K562 (cell line): ENCODE measurements around the gene DCAF6. TPM values are rescaled to one million over a fixed set of nuclear protein-coding genes. Genes with fewer than 3 reads are reported as not detected.
A peak's percentile ranks its signal among the peaks of the same experiment; 100 is the strongest.

Experiments
- ATAC-seq: fragments of 200-7000 bp; cut with Tn5 transposase; 3 replicates; pipeline ENCODE4 v1.9.1; 2020; ENCODE audit warnings: moderate library complexity
- BruUV-seq: library from RNA; stranded (reverse); fragments of 400-500 nt; replicated peaks from 2 replicates; lab custom pipeline; 2021; lab: Mats Ljungman, UMichigan
- CTCF ChIA-PET: fragments of 300-600 bp; formaldehyde crosslinking; extraction: SDS; loops from one replicate; lab custom pipeline; 2021; ENCODE audit warnings: low intra/inter-chr PET ratio; lab: Yijun Ruan, JAX
- POLR2A ChIA-PET: fragments of 300-600, 350-650 bp; sonication (Branson Sonifier 250); formaldehyde crosslinking; extraction: SDS; loops from one replicate; lab custom pipeline; 2021; ENCODE audit warnings: antibody characterized with exemption, inconsistent platforms; lab: Yijun Ruan, JAX
- DNase-seq, 4 experiments: peaks; one replicate each; pipeline versions ENCODE4 v3.0.0 to v3.0.0-alpha.2; 2011 to 2018; ENCODE audit warnings: low spot score in 3 of 4, mixed read lengths in 3 of 4; ENCODE audit errors: extremely low read depth in 1 of 4
- FAIRE-seq: peaks from 2 replicates; lab custom pipeline; 2011; peaks lifted over from hg19 to GRCh38; lab: Jason Lieb, UNC
- H2AFZ ChIP-seq: 2 replicates; pipeline ENCODE4 v1.6.0; 2011; ENCODE audit warnings: low read depth, low read length, control low read depth, inconsistent platforms
- H3K27ac ChIP-seq: fragments of 200-600 bp; 3 replicates; pipeline ENCODE4 v1.8.0; 2011; ENCODE audit warnings: low read depth, mild to moderate bottlenecking, control low read depth, inconsistent platforms, low read length, moderate library complexity, mixed read lengths; ENCODE audit errors: extremely low read depth
- H3K27me3 ChIP-seq, 2 experiments: fragments of 300-600 bp in 1 of 2; 2 replicates in 1 of 2; 3 replicates in 1 of 2; pipeline versions ENCODE4 v1.6.0 to v1.8.0; 2011; ENCODE audit warnings: inconsistent platforms in 2 of 2, low read length in 2 of 2, mild to moderate bottlenecking in 1 of 2, mixed read lengths in 1 of 2, moderate library complexity in 1 of 2; ENCODE audit not compliant: control insufficient read depth in 2 of 2, insufficient read depth in 2 of 2
- H3K36me3 ChIP-seq: fragments of 300-600 bp; 3 replicates; pipeline ENCODE4 v1.8.0; 2011; ENCODE audit warnings: mild to moderate bottlenecking, low read length, inconsistent platforms; ENCODE audit not compliant: control insufficient read depth, insufficient read depth
- H3K4me1 ChIP-seq, 2 experiments: fragments of 200-600 bp in 1 of 2; replicated peaks in 1 of 2; 2 replicates in 1 of 2; 3 replicates in 1 of 2; pipeline versions ENCODE4 v1.5.1 to v1.8.0; 2011; ENCODE audit warnings: inconsistent platforms in 2 of 2, low read length in 2 of 2, mild to moderate bottlenecking in 1 of 2, mixed read lengths in 1 of 2, moderate library complexity in 1 of 2; ENCODE audit not compliant: control insufficient read depth in 2 of 2, insufficient read depth in 2 of 2
- H3K4me2 ChIP-seq: 2 replicates; pipeline ENCODE4 v1.6.1; 2011; ENCODE audit warnings: low read length, control low read depth, inconsistent platforms, mixed read lengths; ENCODE audit not compliant: insufficient read depth
- H3K4me3 ChIP-seq: fragments of 200-600 bp; sonication (generic), shearing (Covaris generic); 2 replicates; pipeline ENCODE4 v1.5.1; 2016; ENCODE audit warnings: control low read depth, inconsistent platforms
- H3K79me2 ChIP-seq: fragments of 200-600 bp; 3 replicates; pipeline ENCODE4 v1.8.0; 2011; ENCODE audit warnings: low read length, inconsistent platforms; ENCODE audit not compliant: control insufficient read depth, insufficient read depth
- H3K9ac ChIP-seq, 2 experiments: 2 replicates each; pipeline versions ENCODE4 v1.6.0 to v1.6.1; 2011; ENCODE audit warnings: low read depth in 2 of 2, low read length in 2 of 2, control low read depth in 1 of 2, inconsistent platforms in 1 of 2, mild to moderate bottlenecking in 1 of 2, mixed read lengths in 1 of 2; ENCODE audit not compliant: insufficient read depth in 1 of 2
- H3K9me1 ChIP-seq: one replicate; pipeline ENCODE4 v1.6.0; 2011; ENCODE audit warnings: inconsistent platforms, mild to moderate bottlenecking, low read length, moderate library complexity; ENCODE audit not compliant: control insufficient read depth, insufficient read depth
- H3K9me3 ChIP-seq: replicated peaks from 2 replicates; pipeline ENCODE4 v1.5.1; 2011; ENCODE audit warnings: low read depth, low read length, inconsistent platforms; ENCODE audit not compliant: control insufficient read depth, insufficient read depth
- H4K20me1 ChIP-seq: replicated peaks from 2 replicates; pipeline ENCODE4 v1.6.1; 2011; ENCODE audit warnings: low read length, inconsistent platforms, mixed read lengths; ENCODE audit not compliant: control insufficient read depth, insufficient read depth
- FUS ChIP-seq: fragments of 200-400 bp; formaldehyde crosslinking; optimal IDR thresholded peaks from 2 replicates; pipeline ENCODE3; 2017; ENCODE audit warnings: low read depth, low read length
- HMGN3 ChIP-seq: IDR thresholded peaks from 2 replicates; pipeline ENCODE4 v1.6.1; 2011; ENCODE audit warnings: borderline replicate concordance, low read depth, mild to moderate bottlenecking, mixed read lengths, low read length; ENCODE audit not compliant: insufficient read length; ENCODE audit errors: extremely low read depth
- HNRNPUL1 ChIP-seq: fragments of 200-400 bp; formaldehyde crosslinking; IDR thresholded peaks from 2 replicates; pipeline ENCODE4 v1.6.1; 2017; ENCODE audit warnings: low read length
- MITF ChIP-seq: IDR thresholded peaks from 2 replicates; pipeline ENCODE4 v1.6.1; 2014; ENCODE audit warnings: antibody characterized with exemption
- PHTF2 ChIP-seq: fragments of 250-450 bp; sonication (Bioruptor Pico); IDR thresholded peaks from 2 replicates; pipeline ENCODE4 v1.5.0; 2021; ENCODE audit warnings: mild to moderate bottlenecking
- POLR2AphosphoS2 ChIP-seq: IDR thresholded peaks from 2 replicates; pipeline ENCODE4 v1.6.1; 2012; ENCODE audit warnings: low read length, improper control_type of control experiment
- TEAD4 ChIP-seq, 2 experiments: sonication (generic) in 1 of 2; formaldehyde crosslinking in 1 of 2; IDR thresholded peaks; 2 replicates each; pipeline versions ENCODE4 v1.6.1 to v1.8.0; 2012 to 2022; ENCODE audit warnings: borderline replicate concordance in 1 of 2, inconsistent platforms in 1 of 2, low read length in 1 of 2, mild to moderate bottlenecking in 1 of 2, missing genetic modification reagents in 1 of 2
- TRIM25 ChIP-seq: fragments of 450-650 bp; IDR thresholded peaks from 2 replicates; pipeline ENCODE4 v1.7.0; 2016; ENCODE audit warnings: borderline replicate concordance
- YBX1 ChIP-seq: fragments of 450-650 bp; IDR thresholded peaks from 2 replicates; pipeline ENCODE4 v1.7.1; 2016; ENCODE audit warnings: mild to moderate bottlenecking
- ZEB2 ChIP-seq: fragments of 450-650 bp; IDR thresholded peaks from 2 replicates; pipeline ENCODE4 v1.6.1; 2016
- ZNF785 ChIP-seq: fragments of 250-450 bp; sonication (Bioruptor Pico); IDR thresholded peaks from 2 replicates; pipeline ENCODE4 v1.4.0; 2020; ENCODE audit warnings: mild to moderate bottlenecking
- WGBS: fragments of 100-300 bp; shearing (Covaris generic); methylation state at CpG from one replicate; pipeline ENCODE4 v1.1.6; 2016; ENCODE audit warnings: low coverage, mixed read lengths; ENCODE audit not compliant: insufficient coverage; ENCODE audit errors: missing lambda C conversion rate; 5-methylcytosine and 5-hydroxymethylcytosine counted together
- in situ Hi-C: fragments of 300-500 bp; cut with MboI; formaldehyde crosslinking; loops from 4 replicates; pipeline ENCODE4 v1.15.0; 2018; ENCODE audit warnings: inconsistent platforms, mixed read lengths
- intact Hi-C: fragments of 100-400 bp; cut with micrococcal nuclease; formaldehyde crosslinking; loops from 2 replicates; pipeline ENCODE4 v1.14.2; 2022
- polyA plus RNA-seq, 8 experiments: library from polyadenylated mRNA; depleted of rRNA in 4 of 8; stranded (reverse) in 5 of 8; unstranded in 3 of 8; fragments of >200 nt; fragmentation: Nextera tagmentation in 2 of 8; fragmentation: Illumina TruSeq in 1 of 8; extraction: Ambion mirVana in 2 of 8; extraction: Trizol in 1 of 8; gene quantifications; 2 replicates each; pipeline versions ENCODE4 v1.2.1 to v1.2.3, GENCODE V29; 2011 to 2014; ENCODE audit warnings: inconsistent platforms in 1 of 8, missing spikeins in 1 of 8
- total RNA-seq, 7 experiments: library from RNA; depleted of rRNA in 6 of 7; stranded (reverse); fragments of >200 nt in 6 of 7; fragmentation: Illumina TruSeq in 2 of 7; extraction: Trizol in 2 of 7; gene quantifications; 2 replicates each; pipeline versions ENCODE4 v1.2.1 to v1.2.3, GENCODE V29; 2011 to 2021; ENCODE audit warnings: low replicate concordance in 1 of 7
- TF ChIP-seq, protein P1 (sequence below): fragments of 250-450 bp; sonication (Bioruptor Pico); IDR thresholded peaks from 2 replicates; pipeline ENCODE4 v1.8.0; 2021; ENCODE audit warnings: moderate library complexity, mild to moderate bottlenecking, inconsistent platforms

The DCAF6 gene
- total and polyA plus RNA-seq, 9 of the 15 experiments (the other 6 are each of a cell fraction or from before 2014, with no cell fraction given): 19.1 to 102 (median 46.3) TPM

GRCh38 chr1:168019407-168019806 lies 82.9 kb downstream of the DCAF6 start:
- Histone ChIP-seq H3K9me3 (no peaks in the 10 kb centered on the region), H3K9ac (no peak overlapping the region), H3K4me3 (no peak overlapping the region), H2AFZ (no peak overlapping the region), H4K20me1 (no peaks in the 10 kb centered on the region), H3K79me2 (no peaks in the 10 kb centered on the region), H3K4me1 (no peaks in the 10 kb centered on the region), H3K27me3 (no peaks in the 10 kb centered on the region), H3K9me1 (no peaks in the 10 kb centered on the region), H3K27ac (no peak overlapping the region), H3K4me2 (no peak overlapping the region), H3K36me3 (peaks cover 66% of the 10 kb centered on the region)
- POLR2A ChIA-PET: interaction anchor here (0.6 kb wide), 1 partner anchor 9 kb away, joined by 3 read pairs; no protein-coding TSS in a partner anchor
- intact Hi-C loops: no loop called here
- WGBS: 67% methylated on average over 1 of the region's 1 CpG
- no peak for TF ChIP-seq ZEB2
- TF ChIP-seq TEAD4 (IDR thresholded peaks at IDR 0.05; ENCODE audit: low read length): no peak
- TF ChIP-seq TEAD4 (CRISPR knock-in tag; IDR thresholded peaks at IDR 0.05; ENCODE audit: borderline replicate concordance): no peak
- TF ChIP-seq HMGN3: no peak
- TF ChIP-seq, protein P1, sequence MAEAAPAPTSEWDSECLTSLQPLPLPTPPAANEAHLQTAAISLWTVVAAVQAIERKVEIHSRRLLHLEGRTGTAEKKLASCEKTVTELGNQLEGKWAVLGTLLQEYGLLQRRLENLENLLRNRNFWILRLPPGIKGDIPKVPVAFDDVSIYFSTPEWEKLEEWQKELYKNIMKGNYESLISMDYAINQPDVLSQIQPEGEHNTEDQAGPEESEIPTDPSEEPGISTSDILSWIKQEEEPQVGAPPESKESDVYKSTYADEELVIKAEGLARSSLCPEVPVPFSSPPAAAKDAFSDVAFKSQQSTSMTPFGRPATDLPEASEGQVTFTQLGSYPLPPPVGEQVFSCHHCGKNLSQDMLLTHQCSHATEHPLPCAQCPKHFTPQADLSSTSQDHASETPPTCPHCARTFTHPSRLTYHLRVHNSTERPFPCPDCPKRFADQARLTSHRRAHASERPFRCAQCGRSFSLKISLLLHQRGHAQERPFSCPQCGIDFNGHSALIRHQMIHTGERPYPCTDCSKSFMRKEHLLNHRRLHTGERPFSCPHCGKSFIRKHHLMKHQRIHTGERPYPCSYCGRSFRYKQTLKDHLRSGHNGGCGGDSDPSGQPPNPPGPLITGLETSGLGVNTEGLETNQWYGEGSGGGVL (CRISPR knock-in tag): no peak
- TF ChIP-seq FUS: no peak
- no peak for TF ChIP-seq PHTF2 (CRISPR knock-in tag)
- TF ChIP-seq HNRNPUL1: no peak
- TF ChIP-seq TRIM25: no peak
- no peak for TF ChIP-seq POLR2AphosphoS2
- TF ChIP-seq MITF: no peak
- TF ChIP-seq YBX1: no peak
- TF ChIP-seq ZNF785 (CRISPR knock-in tag): no peak
- ATAC-seq (peak; percentile 90), FAIRE-seq (no peak), DNase-seq (peak in 1 of 4 experiments; percentile 9)
- CTCF ChIA-PET: no interaction called here
- in situ Hi-C loops: no loop called here
- no TSS peak for BruUV-seq
